Mucosa of stomach (tissue), 1 donor: ENCODE results near the gene MFAP4.

Experiments used
- H3K27me3 ChIP-seq: one replicate; pipeline ENCODE4 v1.7.0; 2013; ENCODE audit warnings: mild to moderate bottlenecking, low read length; ENCODE audit not compliant: control insufficient read depth, insufficient read depth
- H3K36me3 ChIP-seq: one replicate; pipeline ENCODE4 v1.7.0; 2013; ENCODE audit warnings: low read length; ENCODE audit not compliant: control insufficient read depth, insufficient read depth
- H3K4me1 ChIP-seq: one replicate; pipeline ENCODE4 v1.7.0; 2013; ENCODE audit warnings: mild to moderate bottlenecking, low read length; ENCODE audit not compliant: control insufficient read depth, insufficient read depth
- H3K4me3 ChIP-seq: one replicate; pipeline ENCODE4 v1.7.0; 2013; ENCODE audit warnings: low read length
- H3K9ac ChIP-seq: one replicate; pipeline ENCODE4 v1.7.0; 2013; ENCODE audit warnings: mild to moderate bottlenecking, low read length, moderate library complexity
- H3K9me3 ChIP-seq: one replicate; pipeline ENCODE4 v1.7.0; 2013; ENCODE audit warnings: mild to moderate bottlenecking, low read length, moderate library complexity; ENCODE audit not compliant: control insufficient read depth
- donor health status: Pancreatic carcinoma.

The MFAP4 gene

GRCh38 chr17:19391432-19391831 lies 4.4 kb upstream of the MFAP4 start:
- no peaks in the 10 kb centered on the region for H3K9me3 ChIP-seq
- no peak overlapping the region for H3K4me3 ChIP-seq
- H3K9ac ChIP-seq = no peak overlapping the region
- H3K36me3 ChIP-seq = no peaks in the 10 kb centered on the region
- no peaks in the 10 kb centered on the region for H3K27me3 ChIP-seq
- peaks cover 22% of the 10 kb centered on the region for H3K4me1 ChIP-seq

DNA sequence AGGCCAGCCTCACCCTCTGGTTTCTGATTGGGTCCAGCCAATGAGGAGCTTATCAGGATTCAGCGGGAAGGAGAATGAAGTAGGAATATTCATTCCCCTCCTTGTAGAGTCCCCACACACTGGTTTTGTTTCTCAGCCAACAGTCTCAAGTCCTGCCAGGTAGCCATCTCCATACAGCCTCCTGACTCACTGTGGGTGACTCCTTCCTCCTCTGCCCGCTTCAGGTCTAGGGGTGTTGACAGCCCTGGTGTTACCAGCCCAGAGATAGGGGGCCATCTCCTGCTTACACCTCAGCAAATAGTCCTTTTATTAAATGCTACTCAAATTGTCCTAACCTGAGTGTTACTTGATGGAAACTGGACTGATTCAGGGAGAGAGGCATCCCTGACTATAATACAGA lies 4.0 kb upstream of the MFAP4 start:
- H3K27me3 ChIP-seq = no peaks in the 10 kb centered on the region
- no peak overlapping the region for H3K9ac ChIP-seq
- H3K36me3 ChIP-seq = no peaks in the 10 kb centered on the region
- no peaks in the 10 kb centered on the region for H3K9me3 ChIP-seq
- no peak overlapping the region for H3K4me3 ChIP-seq
- H3K4me1 ChIP-seq = peaks cover 27% of the 10 kb centered on the region

- Histone ChIP-seq H3K4me3 (no peak overlapping the region), H3K27me3 (no peaks in the 10 kb centered on the region), H3K36me3 (no peaks in the 10 kb centered on the region), H3K9me3 (no peaks in the 10 kb centered on the region), H3K9ac (no peak overlapping the region), H3K4me1 (peaks cover 45% of the 10 kb centered on the region)
Measured at GRCh38 chr17:19388791-19389785, 2.1 kb upstream of the MFAP4 start.

DNA sequence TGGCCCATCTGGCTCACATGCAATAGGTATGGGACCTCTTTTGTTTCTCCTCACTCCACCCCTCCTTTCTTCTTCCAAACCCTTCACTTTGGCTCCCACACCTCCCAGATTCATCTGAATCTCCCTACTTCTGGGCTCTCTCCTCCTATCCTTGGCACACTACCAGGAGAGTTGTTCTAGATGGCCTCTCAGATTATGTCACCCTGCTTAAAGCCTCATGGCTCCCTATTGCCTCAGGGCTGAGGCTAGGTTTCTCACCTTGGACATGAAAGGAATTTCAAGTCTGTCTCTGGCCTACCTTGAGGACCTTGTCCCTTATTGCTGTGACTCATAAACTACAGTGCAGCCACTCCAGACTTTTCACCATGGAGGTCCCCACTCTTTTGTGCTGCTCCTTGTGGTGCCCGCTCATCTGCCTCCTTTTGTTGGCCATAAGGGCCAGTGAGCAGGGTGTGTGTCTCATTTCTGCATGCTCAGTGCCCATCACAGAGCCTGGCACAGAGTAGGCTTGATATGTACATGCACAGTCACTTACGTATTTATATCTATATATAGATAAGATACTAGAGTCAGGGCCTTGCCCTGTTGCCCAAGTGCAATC lies 1.0 kb upstream of the MFAP4 start:
- no peak overlapping the region for H3K4me3 ChIP-seq
- H3K4me1 ChIP-seq = peaks cover 53% of the 10 kb centered on the region
- H3K9ac ChIP-seq = peak overlapping the region; percentile 42
- H3K9me3 ChIP-seq = no peaks in the 10 kb centered on the region
- H3K36me3 ChIP-seq = peaks cover under 1% of the 10 kb centered on the region
- H3K27me3 ChIP-seq = no peaks in the 10 kb centered on the region

- no peaks in the 10 kb centered on the region for H3K27me3 ChIP-seq
- no peak overlapping the region for H3K4me3 ChIP-seq
- peak overlapping the region; percentile 29 for H3K9ac ChIP-seq
- peaks cover 53% of the 10 kb centered on the region for H3K4me1 ChIP-seq
- no peaks in the 10 kb centered on the region for H3K9me3 ChIP-seq
- peaks cover 8% of the 10 kb centered on the region for H3K36me3 ChIP-seq
Measured at GRCh38 chr17:19386051-19386929, 700 bp downstream of the MFAP4 start.

DNA sequence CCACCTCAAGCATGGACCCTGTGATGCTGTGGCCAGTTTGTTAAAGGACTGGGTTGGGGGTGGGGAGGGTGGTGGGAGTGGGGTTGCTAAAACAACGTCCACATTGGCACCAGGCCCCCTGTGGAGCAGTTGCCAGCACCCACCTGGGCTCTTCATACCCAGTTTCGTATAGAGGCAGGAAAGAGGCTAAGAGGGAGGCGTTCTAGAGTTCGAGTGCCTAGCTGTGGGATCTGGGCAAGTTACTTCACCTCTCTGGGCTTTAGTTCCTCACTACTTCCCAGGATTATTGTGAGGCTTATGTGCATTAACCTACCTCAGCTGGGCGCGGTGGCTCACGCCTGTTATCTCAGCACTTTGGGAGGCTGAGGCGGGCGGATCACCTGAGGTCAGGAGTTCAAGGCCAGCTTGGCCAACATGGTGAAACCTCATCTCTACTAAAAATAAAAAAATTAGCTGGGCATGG lies 1.4 kb downstream of the MFAP4 start:
- Histone ChIP-seq H3K9me3 (no peaks in the 10 kb centered on the region), H3K9ac (peak overlapping the region; percentile 41), H3K4me1 (peaks cover 53% of the 10 kb centered on the region), H3K27me3 (no peaks in the 10 kb centered on the region), H3K36me3 (peaks cover 15% of the 10 kb centered on the region), H3K4me3 (no peak overlapping the region)

DNA sequence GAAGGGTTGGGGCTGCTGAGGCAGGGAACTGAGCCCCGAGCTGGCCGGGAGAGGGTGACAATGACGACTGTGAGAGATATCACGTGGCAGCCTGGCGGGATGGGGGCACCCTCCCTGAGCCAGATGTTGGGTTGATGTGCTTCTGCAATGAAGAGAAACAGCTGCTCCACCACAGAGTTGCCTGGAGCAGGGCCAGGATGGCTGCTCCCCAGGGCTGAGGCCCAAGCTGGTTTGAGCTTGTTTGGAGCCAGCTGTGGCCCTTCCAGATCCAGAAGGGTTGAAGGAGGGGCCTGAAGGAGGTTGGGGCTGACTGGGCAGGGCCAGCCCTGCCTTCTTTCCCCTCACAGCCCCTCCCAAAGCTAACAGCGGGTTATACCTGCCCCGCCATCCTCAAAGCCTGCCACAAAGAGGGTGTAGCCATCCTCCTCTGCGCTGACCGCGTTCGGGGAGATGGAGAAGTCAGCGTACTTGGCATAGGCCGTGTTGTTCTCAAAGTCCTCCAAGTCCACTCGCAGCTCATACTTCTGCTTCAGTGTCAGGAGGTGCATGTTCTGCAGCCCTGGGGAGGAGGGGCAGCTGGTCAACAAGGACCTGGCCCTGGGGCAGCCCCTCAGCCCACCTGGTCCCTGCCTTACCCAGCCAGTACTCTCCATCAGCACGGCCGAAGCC lies 2.1 kb downstream of the MFAP4 start:
- H3K36me3 ChIP-seq = peaks cover 21% of the 10 kb centered on the region
- no peak overlapping the region for H3K4me3 ChIP-seq
- no peaks in the 10 kb centered on the region for H3K9me3 ChIP-seq
- H3K4me1 ChIP-seq = peaks cover 53% of the 10 kb centered on the region
- peak overlapping the region; percentile 41 for H3K9ac ChIP-seq
- H3K27me3 ChIP-seq = no peaks in the 10 kb centered on the region

DNA sequence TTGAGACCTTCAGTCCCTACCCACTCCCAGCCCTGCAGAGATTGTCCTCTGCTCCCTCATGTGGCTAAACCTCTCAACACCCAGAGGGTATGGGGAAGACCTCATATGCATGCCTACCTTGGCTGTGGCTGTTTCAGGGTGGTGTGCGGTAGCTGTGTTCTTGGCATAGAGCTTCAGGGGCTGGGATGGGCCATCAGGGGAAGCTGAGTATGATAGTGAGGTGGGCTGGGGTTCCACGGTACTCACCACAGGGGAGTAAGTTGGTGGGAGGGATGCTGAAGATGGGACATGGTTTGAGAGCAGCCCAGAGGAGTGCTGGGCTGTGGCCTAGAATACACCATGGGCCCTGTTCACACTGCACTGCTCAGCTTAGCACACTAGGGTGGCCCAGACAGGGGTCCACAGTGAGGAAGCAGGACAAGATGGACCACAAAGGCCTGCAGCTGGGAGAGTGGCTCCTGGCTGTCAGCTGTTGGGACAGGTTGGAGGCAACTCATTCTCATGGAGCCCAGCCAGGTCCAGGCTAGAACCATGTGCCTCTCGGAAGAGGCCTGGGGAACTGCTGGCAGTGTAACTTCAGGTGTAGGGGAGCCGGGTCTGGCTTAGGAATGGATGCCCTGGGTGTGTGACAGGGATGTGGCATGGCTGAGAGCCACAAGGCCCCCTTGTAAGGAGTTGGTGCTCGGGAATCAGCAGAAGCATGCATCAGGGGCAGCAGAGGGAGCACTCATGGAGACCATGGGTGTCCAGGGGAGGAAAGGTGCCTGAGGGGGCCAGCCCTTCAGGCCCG lies 3.1 kb downstream of the MFAP4 start:
- no peaks in the 10 kb centered on the region for H3K27me3 ChIP-seq
- no peak overlapping the region for H3K9ac ChIP-seq
- no peaks in the 10 kb centered on the region for H3K9me3 ChIP-seq
- H3K4me3 ChIP-seq = no peak overlapping the region
- H3K4me1 ChIP-seq = peaks cover 60% of the 10 kb centered on the region
- peaks cover 21% of the 10 kb centered on the region for H3K36me3 ChIP-seq

- Histone ChIP-seq H3K27me3 (no peaks in the 10 kb centered on the region), H3K4me1 (peaks cover 51% of the 10 kb centered on the region), H3K9me3 (no peaks in the 10 kb centered on the region), H3K9ac (no peak overlapping the region), H3K4me3 (no peak overlapping the region), H3K36me3 (peaks cover 21% of the 10 kb centered on the region)
Measured at GRCh38 chr17:19382531-19383444, 4.2 kb downstream of the MFAP4 start.

GRCh38 chr17:19381741-19382444 lies 5.1 kb downstream of the MFAP4 start:
- H3K4me1 ChIP-seq = peaks cover 49% of the 10 kb centered on the region
- no peaks in the 10 kb centered on the region for H3K27me3 ChIP-seq
- H3K36me3 ChIP-seq = peaks cover 21% of the 10 kb centered on the region
- H3K4me3 ChIP-seq = no peak overlapping the region
- no peaks in the 10 kb centered on the region for H3K9me3 ChIP-seq
- no peak overlapping the region for H3K9ac ChIP-seq
